Hindlimb muscle (tissue), 1 donor: ENCODE results near the gene TTLL11. TPM values are rescaled to one million over a fixed set of nuclear protein-coding genes. Genes with fewer than 3 reads are reported as not detected.

Experiments used
- DNase-seq: peaks from one replicate; pipeline ENCODE4 v3.0.0-alpha.2; 2013
- polyA plus RNA-seq: library from polyadenylated mRNA; unstranded; fragments of 120-200 nt; gene quantifications from one replicate; pipeline ENCODE4 v1.2.1, GENCODE V29; 2013; ENCODE audit not compliant: insufficient read length

Gene TTLL11
- polyA plus RNA-seq, 1 donor: 27.9 TPM

DNA sequence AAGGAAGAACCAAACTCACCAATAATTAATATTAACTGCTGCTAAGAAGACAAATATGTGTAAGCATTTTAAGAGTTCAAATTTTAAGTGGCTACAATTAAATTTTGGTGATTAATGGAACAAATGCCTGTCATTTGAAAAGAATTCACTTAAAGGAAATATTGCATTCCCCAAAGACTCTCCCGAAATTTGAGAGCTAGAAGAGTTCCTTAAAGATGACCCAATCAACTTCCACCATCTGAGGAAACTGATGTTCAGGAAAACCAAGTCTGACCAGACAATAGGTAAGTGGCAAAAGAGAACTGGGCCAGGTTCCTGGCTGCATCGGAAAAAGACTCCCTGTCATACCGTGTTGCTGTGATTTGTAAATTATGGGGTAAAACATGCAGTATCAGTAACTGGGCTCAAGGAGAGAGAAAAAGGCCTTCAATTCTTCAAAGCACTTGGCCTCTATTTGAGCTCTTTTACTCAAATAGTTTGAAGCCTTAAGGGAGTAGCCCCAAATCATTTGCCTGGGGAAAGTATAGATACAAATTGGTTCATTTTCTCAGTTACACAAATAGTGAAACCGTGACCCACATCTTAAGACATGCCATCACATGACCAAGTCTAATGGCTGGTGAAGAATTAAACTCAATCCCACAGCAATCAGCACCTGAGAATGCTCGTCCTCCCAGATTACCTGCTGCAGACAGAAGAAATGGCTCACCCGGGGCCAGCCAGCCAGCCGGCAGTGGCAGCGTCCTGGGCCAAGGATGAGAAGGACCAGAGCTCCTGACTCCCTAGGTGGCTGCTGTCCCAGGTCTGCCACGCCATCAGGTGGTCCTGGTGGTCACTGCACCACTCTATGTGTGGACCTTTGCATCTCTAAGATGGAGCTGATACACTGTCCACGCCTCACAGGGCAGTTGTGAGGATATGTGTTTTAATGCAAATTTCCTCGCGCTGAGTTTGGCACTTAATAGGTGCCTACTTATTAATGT is 162.9 kb downstream of the TTLL11 start:
- no peak for DNase-seq

DNA sequence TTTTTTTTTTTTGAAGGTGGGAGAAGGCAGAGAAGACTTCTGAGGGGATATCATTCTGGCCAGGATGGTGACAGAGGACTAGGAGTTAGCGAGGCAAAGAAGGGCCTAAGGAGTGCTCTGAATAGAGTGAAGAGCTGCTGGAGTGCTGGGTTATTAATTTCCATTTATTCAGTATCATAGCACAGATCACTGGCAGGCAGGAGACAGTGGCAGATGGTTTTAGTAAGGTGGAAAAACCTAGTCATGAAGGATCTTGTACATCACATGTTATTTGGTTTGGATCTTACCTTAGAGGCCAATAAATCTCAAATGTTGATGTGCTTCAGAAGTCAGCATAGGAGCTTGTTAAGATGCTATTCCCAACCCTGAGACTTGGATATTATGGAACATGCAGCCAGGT is 165.5 kb downstream of the TTLL11 start:
- DNase-seq: no peak

DNA sequence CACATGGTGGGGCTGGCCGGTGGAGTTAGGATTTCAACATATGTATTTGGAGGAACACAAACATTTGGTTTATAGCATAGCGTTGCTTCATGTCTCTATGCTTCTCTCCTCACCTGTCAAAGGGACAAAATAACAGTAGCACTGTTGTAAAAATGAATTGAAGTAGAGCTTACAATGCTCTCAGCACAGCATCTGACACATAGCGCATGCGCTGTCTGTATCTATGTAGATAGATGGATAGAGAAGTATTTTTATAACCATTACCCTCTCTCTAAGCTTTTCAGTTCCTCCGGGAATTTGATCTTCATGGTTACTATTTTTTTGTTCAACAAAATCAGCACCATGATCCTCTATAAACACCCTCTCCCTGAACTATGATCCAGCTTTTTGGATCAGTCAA is 166.0 kb downstream of the TTLL11 start:
- DNase-seq: no peak

DNA sequence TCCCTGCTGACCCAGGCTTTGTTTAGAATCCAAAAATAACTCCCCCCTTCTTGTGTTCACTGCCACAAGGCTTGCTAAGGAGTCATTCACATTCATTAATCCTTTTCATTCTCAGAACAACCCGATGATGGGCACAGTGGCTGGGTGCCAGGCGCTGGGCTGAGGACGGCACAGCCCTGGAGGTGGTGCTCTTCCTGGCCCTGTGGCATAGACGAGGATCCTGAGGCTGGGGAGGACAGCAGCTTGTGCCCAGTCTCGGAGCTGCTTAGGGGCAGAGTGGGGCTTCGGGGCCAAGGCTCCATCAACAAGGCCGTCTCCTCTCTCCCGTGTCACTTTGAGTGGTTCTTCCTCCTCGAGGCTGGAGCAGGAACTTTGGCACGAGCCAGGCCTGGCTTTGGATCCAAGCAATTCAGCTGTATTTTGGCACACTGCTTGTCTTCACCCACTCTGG is 166.7 kb downstream of the TTLL11 start:
- no peak for DNase-seq

DNA sequence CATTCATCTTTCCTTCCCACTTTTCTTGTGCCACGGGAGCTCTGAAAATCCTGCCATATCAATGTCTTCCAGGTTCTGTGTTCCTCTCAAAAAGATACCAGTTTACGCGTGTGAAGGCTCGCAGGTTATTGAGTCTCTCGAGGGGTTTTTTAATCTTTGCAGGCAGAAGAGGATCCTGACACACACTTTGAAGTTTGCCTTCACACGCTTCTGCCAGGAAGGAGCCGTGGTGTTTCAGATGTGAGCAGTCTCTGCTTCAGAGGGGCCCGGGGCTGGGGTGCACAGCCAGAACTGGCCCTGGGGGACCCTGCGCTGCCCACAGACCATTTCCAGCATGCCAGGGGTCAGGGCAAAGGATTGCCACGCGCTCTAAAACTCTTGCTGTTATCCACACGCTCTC is 167.2 kb downstream of the TTLL11 start:
- DNase-seq: no peak

DNA sequence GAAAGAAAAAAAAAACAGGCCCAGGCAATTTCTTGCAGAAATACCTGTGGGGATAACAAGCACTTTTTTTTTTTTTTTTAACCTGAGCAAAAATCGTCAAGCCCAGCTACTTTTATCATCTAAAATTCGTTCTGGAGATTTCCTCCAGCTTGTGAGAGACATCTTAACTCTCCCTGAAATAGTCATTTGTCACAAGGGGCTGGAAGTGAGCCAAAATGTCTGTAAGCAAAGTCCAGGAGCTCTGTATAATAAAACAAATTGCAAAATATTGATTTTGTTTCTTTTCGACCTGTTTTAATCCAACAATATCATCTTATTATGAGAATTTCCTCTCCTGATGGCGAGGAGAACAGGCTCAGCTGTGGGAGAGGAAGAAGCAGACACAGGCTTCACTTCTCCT is 168.4 kb downstream of the TTLL11 start:
- DNase-seq: no peak

DNA sequence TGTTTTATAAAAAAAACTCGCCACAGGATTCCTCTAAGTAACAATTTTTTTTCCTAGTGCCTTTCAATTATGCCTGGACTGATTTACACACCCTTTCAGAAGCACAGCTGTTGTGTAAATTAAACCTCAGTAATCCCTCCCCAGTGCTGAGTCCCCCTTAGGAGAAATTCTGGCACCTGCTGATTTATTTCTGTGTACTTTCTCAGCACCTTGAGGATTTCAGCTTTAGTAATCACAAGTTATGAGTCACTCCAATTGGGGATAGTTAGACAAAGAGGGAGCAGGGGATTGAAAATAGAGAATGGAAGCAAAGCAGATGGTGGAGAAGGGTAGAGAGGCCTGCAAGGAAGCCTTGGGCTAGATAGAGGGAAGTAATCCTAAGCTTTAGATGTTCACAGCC is 171.7 kb downstream of the TTLL11 start:
- no peak for DNase-seq

DNA sequence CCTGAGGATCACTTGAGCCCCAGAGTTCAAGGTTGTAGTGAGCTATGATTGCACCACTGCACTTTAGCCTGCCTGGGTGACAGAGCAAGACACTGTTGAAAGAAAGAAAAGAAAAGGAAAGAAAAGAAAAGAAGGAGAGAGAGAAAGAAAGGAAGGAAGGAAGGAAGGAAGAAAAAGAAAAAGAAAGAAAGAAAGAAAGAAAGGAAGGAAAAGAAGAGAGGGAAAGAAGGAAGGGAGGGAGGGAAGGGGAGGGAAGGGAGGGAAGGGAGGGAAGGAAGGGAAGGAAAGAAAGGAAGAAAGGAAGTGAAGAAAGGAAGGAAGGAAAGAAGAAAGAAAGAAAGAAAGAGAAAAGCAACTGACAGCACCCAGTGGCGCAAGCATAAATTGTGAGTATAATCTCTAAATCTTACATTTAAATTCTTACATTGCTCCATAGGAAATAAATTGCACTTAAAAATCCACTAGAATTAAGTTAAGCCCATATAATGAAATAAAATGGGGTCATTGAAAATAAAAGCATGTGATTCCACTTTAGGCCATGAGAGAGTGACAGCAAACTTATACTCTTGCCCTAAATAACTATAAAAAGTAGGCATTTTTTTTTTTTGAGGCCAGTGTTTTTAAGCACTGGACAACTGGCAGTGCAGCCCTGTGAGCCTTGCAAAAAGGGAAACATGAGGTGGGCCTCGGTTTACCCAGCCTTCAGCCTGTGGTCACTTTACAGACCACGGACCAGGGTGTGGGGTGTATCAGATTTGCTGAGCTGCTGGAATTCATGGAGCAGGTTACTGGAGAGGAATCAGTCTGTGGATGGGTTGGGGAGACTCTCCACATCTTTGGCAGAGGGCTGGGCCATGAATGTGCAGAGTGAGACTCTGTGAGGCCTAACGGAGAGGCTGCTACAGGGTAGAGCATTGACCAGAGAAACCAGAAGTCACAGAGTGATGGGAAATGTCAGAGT is 175.5 kb downstream of the TTLL11 start:
- DNase-seq: no peak

DNA sequence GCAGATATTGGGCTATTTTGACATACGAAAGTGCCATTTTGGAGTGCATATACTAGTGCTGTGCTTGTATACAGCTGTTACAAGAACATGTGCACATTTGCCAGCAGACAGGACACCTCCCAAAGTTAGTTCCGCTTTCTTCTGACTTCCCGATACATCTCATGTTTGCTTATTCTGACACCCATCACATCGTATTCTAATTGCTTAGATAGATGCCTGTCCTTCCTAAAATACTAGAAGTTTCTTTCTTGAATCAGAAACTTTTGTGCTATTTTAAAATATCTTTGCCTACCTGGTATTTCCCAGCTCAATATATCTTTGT is 177.8 kb downstream of the TTLL11 start:
- no peak for DNase-seq

DNA sequence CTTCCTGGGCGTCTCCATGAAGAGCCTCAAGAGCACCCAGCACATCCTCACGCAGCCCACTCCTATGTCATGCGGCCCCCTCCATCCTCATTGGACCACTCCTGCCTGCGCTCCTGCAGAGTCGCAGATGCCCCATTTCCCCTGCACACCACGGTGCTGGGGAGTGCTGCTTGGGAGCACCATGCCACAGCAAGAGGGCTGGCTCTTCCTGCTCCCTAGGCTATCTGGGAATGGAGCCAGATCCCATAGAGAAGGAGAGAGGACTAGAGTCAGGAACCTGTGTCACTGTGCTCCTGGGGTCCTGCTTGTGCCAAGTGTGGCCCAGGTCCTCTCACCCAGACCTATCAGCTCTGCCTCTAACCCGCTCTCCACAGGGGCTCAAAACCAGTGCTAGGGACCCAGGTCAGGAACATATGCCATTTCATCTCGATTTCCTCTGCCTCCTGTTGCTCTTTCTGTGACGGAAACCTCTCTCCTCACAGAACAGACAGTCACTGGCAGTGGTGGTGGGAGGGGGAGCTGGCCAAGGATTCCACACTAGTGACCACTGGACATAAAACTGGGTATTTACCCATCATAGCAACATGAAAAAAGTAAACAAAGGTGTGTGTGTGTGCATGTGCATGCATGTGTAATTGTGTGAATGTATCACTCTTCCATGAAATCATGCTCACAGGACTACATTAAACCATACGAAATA is 178.4 kb downstream of the TTLL11 start:
- no peak for DNase-seq

DNA sequence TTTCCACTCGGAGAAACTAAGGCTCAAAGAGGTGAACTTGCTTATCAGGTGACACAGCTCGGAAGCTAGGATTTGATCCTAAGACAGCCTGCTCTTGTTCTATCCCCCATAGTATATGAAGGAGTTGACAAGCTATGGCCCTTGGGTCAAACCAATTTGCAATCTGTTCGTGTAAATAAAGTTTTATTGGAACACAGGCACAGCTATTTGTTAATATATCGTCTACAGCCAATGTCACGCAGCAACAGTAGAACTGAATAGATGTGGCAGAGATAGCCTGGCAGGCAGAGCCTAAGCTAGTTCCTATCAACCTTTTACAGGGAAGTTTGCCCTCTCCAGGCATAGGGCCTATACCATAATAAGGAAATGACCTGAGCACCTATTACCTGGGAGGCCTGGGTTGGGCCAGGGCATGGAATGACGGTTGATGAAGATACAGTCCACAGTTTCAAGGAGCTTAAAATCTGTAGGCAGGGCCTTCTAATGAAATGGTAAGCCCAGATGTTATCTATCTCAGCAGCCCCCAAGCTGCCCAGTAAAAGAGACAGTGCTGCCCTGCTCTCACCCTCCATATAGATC is 179.0 kb downstream of the TTLL11 start:
- DNase-seq: no peak

DNA sequence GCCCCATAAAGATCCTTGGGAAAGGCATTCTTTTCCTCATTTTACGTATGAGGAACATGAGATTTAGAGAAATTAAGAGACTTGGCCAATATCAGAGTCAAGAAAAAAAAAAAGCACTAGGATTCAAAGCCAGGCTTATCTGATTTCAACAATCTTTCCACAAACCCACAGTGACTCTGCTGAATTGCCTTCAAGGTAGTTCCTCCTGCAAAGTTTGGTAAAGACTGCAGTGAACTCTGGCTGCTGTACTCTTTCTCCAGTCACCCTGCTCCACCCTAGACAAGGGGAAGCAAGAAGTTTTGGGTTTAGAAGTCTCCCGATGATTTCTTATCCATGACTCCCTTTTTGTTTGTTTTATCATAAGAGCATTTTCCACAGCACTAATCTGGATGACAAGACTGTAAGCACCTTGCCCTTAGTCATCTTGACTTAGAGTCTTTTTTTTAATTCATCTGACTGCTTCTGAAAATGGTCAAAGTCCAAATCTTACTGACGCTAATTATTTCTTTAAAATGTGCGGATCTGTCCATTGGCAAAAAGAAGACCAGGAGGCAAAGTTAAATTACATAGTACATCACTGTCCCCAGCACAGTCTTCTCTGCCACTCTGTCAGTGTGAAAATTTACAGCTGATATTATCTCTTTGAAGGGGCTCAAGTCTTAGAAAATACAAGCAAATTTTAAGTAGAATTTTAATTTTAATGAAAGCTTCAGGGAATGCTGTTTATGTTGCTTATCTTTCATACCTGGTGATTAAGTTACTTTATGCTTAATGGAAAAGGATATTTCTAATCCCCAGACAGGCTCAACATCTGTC is 180.1 kb downstream of the TTLL11 start:
- no peak for DNase-seq

DNA sequence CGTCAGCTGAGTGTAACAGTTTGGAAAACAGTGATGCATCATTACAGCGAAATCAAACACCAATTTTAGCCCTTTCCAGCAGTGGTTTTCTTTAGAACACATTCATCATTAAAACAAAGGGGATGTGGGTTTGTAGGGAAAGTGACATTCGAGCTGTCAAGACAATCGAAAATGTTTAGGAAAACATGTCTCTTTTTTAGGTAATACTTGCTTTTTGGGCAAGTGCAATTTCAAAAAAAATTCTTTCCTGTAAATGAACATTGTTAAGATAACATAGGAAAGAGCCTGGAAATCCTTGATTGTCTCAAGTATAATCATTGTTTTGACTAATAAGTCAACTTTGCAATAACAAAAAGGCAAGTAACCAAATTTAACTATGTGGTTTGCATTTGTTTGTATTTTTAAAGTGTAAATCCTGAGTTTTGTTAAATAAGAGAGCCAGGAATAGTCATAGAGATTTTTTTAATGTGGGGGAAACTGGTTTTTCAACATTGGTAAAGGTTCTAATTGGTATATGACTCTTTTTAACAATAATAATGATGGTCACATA is 182.5 kb downstream of the TTLL11 start:
- no peak for DNase-seq

DNA sequence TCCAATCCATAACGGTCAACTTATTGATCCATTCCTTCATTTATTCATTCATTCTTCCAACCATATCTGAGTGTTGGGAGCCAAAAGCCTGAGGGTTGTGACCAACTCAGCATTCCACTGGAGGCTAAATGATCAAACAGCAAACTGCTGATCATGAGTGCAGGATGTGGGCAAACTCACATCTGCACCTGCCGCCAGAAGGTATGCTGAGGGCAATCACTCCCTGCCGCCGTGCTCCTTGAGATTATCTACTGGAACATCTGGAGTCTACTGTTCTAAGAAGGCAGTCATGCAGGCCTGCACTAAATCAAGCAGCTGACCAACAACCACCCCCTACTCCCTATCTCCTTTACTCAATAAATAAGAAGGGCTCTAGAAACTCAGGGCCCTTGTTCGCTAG is 184.0 kb downstream of the TTLL11 start:
- DNase-seq: no peak

DNA sequence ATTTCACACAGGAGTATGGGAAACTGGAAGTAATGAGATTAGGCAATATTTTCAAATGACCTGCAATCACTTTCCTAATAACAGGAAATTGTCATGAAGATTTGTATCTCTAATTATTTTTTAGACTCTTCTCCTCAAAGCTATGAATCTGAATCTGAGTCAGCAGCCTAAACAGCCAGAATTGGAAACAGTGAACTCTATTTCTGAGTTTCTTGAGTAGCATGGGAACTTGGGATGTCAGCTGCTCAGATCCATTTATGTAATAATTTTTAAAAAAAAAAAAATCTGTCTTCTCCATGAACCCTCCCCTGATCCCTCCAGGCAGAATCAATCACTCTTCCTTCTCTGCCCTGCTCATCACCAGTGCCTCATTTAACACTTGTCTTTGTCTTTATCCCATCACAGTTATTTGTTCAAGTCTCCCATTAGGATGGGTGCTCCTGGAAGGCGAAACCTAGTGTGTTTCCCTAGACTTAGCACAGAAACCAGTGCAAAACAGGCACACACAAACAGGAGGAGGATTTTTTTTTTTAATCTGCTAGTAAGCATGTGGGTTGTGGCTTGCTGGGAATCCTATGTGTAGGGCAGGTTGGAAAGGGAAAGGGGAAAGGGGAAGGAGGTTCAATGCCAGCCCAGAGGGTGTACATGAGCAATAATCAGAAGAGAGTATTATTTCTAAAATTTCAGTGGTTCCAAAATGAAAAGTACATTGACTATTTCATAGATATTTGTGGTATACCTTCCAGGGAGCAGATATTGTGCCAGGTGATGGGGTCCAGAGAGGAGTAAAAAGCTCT is 186.8 kb downstream of the TTLL11 start:
- no peak for DNase-seq

DNA sequence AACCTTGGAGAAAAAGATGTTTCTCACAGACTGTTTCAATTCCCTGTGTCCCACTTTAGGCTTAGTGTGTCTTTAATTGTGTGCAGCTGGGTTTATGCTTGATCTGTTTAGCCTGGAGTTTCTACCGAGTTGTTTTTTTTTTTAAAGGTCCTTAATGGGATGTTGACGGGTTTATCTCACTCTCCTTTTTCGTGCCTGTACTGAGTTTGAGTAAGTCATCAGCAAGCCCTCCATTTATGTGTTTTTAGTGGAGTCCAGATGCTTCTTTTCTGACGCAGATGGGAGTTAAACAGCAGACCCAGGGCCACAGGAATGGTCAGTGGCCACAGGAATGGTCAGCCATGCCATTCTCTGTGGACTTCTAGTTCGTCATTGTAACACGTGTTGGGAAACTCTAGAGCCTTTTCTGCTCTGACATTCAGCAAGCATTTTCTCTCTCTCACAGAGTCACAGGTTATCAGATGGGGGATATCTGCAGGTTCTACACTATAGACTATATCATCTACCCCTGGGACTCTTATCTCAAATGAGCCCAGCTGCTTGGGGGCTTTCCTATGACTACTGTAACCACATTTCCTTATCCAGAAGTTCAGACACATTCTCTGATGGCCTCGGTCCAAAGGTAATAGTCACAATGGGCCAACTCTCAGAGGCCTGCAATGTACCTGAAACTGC is 190.5 kb downstream of the TTLL11 start:
- peak; percentile 29 for DNase-seq

DNA sequence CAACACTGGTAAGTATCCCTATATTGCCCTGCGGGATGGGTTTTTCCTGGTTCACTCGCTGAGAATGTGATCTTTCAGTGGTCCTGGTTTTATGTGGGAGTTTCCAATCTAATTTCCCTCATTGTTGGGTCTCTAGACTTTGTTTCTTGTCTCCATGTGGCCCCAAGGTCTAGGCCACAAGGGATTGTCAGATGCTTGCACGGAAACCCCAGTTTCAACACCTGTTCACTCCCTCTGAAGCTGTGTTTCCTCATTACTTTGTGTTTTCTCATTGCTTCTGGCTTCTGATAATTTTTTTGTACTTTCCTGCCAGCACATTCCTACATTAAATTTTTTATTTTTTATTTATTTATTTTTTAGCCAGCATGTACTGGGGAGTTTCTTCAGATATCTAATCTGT is 191.5 kb downstream of the TTLL11 start:
- DNase-seq: no peak

DNA sequence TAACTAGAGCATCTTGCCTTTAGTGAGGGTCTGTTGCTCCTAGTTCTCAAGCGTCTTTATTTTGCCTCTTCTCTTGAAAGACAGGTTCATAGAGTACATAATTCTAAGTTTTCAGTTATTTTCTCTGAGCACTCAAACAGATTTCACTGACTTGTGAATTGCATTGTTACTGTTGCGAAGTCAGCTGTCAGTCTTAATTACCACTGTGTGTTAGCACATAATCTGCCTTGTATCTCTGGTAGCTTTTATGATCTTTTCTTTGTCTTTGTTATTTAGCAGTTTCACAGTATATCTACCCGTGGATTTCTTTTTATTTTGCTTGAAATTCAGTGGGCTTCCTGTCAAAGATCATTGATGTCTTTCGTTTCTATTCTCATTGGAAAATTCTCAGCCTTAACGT is 192.9 kb downstream of the TTLL11 start:
- DNase-seq: no peak

DNA sequence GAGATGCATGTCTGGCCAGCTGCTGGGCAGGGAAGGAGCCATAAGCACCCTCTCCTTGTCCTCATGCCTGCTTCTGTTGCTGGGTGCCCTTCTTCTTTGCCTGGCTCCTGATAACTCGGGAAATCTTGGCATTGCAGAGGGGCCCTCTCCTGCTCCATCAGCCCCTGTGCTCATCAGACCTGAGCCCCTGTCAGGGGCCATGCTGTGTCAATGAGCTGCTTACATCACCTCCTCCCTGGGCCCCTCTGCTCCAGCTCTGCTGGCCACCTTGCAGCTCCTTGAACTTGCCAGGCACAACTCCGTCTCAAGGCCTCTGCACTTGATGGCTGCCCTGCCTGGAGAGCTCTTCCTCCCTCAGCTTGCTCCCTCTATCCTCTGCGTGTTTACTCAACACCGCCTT is 194.3 kb downstream of the TTLL11 start:
- no peak for DNase-seq

DNA sequence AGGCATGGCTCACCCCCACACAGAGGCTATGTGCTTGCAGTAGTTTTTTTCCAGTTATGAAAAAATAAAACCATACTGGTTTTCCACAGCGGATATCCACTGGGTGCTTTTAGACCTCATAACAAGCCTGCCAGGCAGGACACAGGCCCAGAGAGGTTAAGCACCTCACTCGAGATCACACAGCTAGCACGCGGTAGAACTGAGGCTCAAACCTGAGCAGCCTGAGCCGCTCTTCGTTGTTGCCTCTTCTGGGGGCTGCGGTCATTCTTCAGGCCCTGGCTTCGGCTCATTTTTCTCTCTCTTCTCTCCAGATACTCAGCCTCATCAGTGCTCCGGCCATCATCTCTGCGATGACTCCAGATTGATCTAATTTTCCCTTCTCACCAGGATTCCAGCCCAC is 196.0 kb downstream of the TTLL11 start:
- DNase-seq: no peak
